Nephron (organoid): Measurements from ENCODE around the gene ZNF160.

Source experiments
- H3K27ac Mint-ChIP-seq, 3 experiments: 2 replicates each; pipeline ENCODE4 v1.8.0; 2020; ENCODE audit warnings: mixed read lengths in 3 of 3, mild to moderate bottlenecking in 2 of 3, moderate library complexity in 1 of 3
- H3K27me3 Mint-ChIP-seq: 2 replicates; pipeline ENCODE4 v1.8.0; 2021; ENCODE audit warnings: low read depth, mild to moderate bottlenecking, moderate library complexity, mixed read lengths
- H3K36me3 Mint-ChIP-seq: 2 replicates; pipeline ENCODE4 v1.8.0; 2020; ENCODE audit warnings: low read depth, mixed read lengths
- H3K4me1 Mint-ChIP-seq: 2 replicates; pipeline ENCODE4 v1.8.0; 2020; ENCODE audit warnings: mixed read lengths
- H3K4me3 Mint-ChIP-seq, 3 experiments: 2 replicates each; pipeline ENCODE4 v1.8.0; 2020; ENCODE audit warnings: mild to moderate bottlenecking in 3 of 3, mixed read lengths in 3 of 3, moderate library complexity in 2 of 3
- H3K9me3 Mint-ChIP-seq: 2 replicates; pipeline ENCODE4 v1.8.0; 2020; ENCODE audit warnings: mixed read lengths
- TF ChIP-seq, protein P1 (sequence below), 3 experiments: fragments of 200-600 bp; sonication (generic); IDR thresholded peaks; one replicate each; pipeline ENCODE4 v1.5.0; 2021; ENCODE audit warnings: antibody characterized with exemption in 3 of 3; ENCODE audit not compliant: unreplicated experiment in 3 of 3

The ZNF160 gene

DNA sequence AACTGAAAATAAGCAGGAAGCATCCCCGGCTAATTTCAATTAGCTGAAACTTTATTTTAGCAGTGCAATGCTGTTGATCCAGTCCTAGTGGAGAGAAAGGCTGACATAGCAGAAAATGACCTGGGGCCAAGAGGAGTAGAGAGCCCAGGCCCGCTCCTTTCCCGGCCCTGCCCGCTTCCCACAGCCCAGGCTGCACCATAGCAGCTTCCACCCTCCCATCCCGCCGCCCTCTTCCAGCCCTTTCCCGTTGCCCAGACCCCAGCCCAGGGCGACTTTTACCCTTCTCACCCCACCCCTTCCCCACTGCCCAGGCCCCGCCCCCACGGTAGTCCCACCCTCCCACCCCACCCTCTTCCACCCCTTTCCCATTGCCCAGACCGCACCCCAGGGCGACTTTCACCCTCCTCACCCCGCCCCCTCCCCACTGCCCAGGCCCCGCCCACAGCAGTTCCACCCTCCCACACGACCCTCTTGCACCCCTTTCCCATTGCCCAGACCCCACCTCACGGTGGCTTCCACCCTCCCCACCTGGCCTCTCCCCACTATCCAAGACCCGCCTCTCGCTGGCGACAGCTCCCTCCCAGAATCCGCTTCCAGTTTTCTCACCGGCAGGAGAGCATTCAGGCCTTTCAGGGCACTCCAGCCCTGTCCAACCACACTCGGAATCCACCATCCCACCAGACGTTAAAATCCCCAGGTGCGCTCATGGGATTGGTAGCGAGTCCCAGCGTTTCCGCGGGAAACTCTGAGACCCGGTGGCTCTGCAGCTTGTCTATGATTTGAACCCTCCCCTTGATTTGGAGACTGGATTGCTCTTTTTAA is 8.3 kb downstream of the ZNF160 start:
- Mint-ChIP-seq H3K36me3 (peaks cover 74% of the 10 kb centered on the region), H3K27me3 (no peaks in the 10 kb centered on the region), H3K9me3 (no peaks in the 10 kb centered on the region), H3K4me1 (peaks cover 22% of the 10 kb centered on the region), H3K27ac (no peak overlapping the region), H3K4me3 (no peak overlapping the region)
- TF ChIP-seq, protein P1, sequence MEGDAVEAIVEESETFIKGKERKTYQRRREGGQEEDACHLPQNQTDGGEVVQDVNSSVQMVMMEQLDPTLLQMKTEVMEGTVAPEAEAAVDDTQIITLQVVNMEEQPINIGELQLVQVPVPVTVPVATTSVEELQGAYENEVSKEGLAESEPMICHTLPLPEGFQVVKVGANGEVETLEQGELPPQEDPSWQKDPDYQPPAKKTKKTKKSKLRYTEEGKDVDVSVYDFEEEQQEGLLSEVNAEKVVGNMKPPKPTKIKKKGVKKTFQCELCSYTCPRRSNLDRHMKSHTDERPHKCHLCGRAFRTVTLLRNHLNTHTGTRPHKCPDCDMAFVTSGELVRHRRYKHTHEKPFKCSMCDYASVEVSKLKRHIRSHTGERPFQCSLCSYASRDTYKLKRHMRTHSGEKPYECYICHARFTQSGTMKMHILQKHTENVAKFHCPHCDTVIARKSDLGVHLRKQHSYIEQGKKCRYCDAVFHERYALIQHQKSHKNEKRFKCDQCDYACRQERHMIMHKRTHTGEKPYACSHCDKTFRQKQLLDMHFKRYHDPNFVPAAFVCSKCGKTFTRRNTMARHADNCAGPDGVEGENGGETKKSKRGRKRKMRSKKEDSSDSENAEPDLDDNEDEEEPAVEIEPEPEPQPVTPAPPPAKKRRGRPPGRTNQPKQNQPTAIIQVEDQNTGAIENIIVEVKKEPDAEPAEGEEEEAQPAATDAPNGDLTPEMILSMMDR (IDR thresholded peaks at IDR 0.05; ENCODE audit: unreplicated experiment in 3 of 3) = no peak

- Mint-ChIP-seq H3K27me3 (no peaks in the 10 kb centered on the region), H3K4me1 (peaks cover 7% of the 10 kb centered on the region), H3K27ac (no peak overlapping the region), H3K36me3 (peaks cover 72% of the 10 kb centered on the region), H3K9me3 (no peaks in the 10 kb centered on the region), H3K4me3 (no peak overlapping the region)
- TF ChIP-seq, protein P1 (IDR thresholded peaks at IDR 0.05; ENCODE audit: unreplicated experiment in 3 of 3) = no peak
These were observed 10.5 kb downstream of the ZNF160 start for GRCh38 chr19:53092723-53093122.

- Mint-ChIP-seq H3K4me3 (no peak overlapping the region), H3K36me3 (peaks cover 75% of the 10 kb centered on the region), H3K9me3 (no peaks in the 10 kb centered on the region), H3K27ac (no peak overlapping the region), H3K4me1 (no peaks in the 10 kb centered on the region), H3K27me3 (no peaks in the 10 kb centered on the region)
- TF ChIP-seq, protein P1 (IDR thresholded peaks at IDR 0.05; ENCODE audit: unreplicated experiment in 3 of 3) = no peak
These were observed 11.6 kb downstream of the ZNF160 start for GRCh38 chr19:53091413-53092254.

GRCh38 chr19:53088091-53088490 is 15.1 kb downstream of the ZNF160 start:
- H3K4me3 Mint-ChIP-seq = no peak overlapping the region
- H3K27me3 Mint-ChIP-seq = no peaks in the 10 kb centered on the region
- no peaks in the 10 kb centered on the region for H3K4me1 Mint-ChIP-seq
- H3K27ac Mint-ChIP-seq = no peak overlapping the region
- TF ChIP-seq, protein P1 (IDR thresholded peaks at IDR 0.05; ENCODE audit: unreplicated experiment in 3 of 3) = no peak
- H3K9me3 Mint-ChIP-seq = peaks cover 3% of the 10 kb centered on the region
- H3K36me3 Mint-ChIP-seq = peaks cover 91% of the 10 kb centered on the region

DNA sequence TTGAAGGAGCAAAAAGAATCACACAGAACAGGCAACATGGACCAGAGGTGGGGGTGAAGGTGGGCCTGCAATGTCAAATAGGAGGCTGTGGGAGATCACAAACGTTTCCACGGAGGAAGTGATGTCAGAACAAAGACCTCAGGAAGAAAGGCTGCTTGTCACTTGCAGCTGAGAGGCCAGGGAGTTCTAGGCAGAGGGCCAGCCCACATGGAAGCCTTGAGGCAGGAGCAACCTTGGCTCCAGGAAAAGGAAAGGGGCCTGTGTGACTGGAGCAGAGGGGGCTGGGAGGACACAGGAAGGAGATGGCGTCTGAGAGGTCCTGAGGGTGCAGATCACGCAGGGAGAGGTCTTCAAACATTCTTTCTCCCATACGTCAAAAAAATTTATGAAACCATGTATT is 16.3 kb downstream of the ZNF160 start:
- H3K27ac Mint-ChIP-seq = peak overlapping the region in 1 of 3 experiments; percentile 40
- H3K4me3 Mint-ChIP-seq = no peak overlapping the region
- H3K27me3 Mint-ChIP-seq = no peaks in the 10 kb centered on the region
- peaks cover 4% of the 10 kb centered on the region for H3K9me3 Mint-ChIP-seq
- no peaks in the 10 kb centered on the region for H3K4me1 Mint-ChIP-seq
- H3K36me3 Mint-ChIP-seq = peaks cover 95% of the 10 kb centered on the region
- TF ChIP-seq, protein P1 (IDR thresholded peaks at IDR 0.05; ENCODE audit: unreplicated experiment in 3 of 3) = no peak
